ENCODE measurements around the gene NBAS.

The NBAS gene

DNA sequence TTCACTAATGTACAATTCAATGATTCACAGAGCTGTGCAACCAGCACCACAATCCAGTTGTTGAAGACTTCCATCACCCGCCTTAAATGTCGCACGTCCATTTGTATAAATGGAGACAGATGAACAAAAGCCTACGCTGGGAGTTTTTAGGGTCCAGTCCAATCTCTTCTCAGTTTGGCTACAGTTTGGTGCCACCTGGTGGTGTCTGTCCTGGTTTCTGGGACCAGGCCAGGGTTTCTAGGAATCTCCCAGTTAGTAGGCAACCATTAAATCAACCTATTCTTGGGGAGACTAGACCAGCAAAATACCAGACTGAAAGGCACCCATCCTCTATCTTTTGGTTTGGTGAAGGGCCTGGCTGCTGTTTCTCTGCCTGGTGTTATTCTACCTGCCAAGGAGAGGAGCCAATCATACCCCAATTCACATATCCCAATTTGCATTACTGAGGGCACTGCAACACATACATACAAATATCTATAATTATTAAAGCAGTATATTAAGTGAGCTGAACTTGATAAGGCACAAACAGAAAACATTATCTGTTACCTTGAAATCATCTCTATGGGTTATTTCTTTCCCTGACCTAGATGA is 27.3 kb upstream of the NBAS start:
- DNase-seq: peak; percentile 54

DNA sequence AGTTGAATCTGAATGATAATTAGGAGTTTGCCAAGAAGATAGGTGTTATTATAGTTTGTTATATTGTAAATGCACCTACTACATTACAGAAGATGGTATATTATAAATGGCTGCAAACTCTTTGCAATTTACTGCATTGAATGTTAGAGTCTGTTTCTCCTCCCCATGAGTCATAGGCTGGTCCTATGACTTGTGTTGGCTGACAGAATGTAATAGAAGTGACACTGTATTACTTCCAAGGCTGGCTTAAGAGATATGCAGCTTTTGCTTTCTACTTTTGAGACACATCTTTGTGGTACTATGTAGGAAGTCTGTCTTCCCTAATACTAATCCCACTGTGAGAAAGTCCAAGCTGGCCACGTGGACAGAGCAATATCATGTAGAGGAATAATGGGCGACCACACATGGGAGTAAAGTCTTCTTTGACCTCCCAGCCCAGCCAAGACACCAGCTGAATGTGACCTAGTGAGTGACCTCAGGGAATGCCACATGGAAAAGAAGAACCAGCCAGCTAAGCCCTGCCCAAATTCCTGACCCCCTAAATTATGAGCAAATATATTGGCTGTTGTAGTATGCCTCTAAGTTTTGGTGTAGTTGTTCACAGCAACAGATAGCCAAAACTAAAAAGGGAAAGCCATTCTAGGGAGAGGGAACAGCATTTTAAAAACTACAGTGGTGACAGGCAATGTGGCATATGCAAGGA is 23.8 kb upstream of the NBAS start:
- DNase-seq: no peak

DNA sequence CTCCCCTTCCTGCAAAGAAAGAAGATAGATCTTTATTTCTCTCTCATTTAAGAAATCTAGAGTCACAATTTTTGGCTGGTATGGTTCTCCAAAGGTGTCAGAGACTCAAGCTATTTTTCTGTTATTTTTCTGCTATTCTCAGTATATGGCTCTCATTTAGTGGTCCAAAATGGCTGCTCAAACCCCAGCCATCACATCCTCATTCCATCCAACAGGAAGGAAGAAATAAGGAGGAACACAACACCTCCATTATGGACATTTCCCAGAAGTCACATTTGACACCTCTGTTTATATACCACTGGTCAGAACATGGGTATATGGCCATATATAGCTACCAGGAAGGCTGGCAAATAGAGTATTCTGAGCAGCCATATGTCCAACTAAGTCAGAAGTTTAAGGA is 23.2 kb upstream of the NBAS start:
- DNase-seq: no peak

DNA sequence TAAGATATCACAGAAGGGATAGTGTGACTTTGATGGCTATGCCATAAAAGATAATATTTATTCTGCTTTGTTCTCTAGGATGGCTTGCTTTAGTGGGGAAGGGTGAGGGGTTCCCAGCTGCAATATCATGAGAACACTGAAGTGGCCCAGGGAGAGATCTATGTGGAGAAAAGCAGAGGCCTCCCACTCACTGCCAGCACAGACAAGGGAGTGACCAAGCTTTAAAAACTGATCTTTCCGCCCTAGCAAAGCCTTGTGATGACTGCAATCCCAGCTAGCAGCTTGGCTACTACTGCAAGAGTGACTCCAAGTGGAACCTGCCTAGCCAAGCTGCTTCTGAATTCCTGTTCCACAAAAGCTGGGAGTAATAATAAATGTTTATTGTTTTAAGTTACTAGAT is 22.7 kb upstream of the NBAS start:
- DNase-seq: no peak

DNA sequence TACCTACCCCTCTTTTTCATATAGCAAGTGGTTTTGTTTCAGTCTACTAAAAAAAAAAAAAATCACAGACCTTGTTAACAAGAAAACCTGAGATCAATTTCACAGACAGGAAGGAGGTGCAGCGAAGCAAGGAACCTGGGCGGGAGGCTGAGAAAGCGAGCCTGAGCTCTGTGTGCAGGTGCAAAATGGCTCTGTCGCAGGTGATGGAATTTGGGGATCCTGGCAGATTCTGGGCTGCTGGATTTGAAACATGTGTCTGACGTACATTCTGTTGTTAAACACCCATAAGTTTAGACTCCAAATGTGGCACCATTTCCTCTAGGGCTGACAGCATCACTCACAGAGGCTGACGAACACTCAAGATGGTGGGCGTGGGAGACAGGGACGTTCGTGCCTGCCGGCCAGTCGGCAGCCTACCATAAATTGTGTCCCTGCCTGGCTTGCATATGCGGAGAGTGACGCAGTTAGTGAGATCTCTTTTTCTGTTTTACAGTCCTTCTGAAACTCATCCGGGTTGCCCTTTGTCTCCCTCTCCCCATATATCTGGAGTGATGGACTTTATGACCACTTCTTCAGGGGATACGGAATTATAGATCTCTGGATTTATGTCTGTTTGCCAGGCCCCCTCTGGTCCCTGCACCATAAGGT is 21.7 kb upstream of the NBAS start:
- no peak for DNase-seq

DNA sequence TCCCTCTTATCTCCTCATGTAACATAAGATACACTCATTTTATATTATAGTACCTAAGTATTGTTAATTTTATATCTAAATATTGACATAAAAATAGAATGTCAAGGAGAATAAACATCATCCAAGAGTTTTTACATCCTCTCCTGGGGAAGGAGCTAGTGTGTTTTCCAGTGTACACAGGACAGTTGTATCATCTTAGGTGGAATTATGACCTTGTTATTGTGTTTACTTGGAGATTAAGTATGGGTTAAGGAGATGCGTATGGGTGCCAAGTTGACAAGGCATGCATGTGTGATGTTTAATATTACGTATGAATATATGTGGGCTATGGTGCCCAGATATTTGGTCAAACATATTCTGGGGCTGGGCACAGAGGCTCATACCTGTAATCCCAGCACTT is 19.3 kb upstream of the NBAS start:
- DNase-seq: no peak

DNA sequence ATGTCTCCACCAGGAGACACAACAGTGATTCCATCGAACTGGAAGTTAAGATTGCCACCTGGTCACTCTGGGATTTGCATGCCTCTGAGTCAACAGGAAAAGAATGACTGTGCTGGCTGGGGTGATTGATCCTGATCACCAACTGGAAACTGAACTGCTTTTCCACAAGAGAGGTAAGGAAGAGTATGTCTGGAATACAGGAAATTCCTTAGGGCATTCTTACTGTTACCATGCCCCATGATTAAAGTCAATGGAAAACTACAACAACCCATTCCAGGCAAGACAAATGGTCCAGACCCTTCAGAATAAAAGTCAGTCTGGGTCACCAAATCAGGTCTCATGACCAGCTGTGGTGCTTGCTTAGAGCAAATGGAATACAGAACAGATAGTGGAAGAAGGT is 18.5 kb upstream of the NBAS start:
- no peak for DNase-seq

DNA sequence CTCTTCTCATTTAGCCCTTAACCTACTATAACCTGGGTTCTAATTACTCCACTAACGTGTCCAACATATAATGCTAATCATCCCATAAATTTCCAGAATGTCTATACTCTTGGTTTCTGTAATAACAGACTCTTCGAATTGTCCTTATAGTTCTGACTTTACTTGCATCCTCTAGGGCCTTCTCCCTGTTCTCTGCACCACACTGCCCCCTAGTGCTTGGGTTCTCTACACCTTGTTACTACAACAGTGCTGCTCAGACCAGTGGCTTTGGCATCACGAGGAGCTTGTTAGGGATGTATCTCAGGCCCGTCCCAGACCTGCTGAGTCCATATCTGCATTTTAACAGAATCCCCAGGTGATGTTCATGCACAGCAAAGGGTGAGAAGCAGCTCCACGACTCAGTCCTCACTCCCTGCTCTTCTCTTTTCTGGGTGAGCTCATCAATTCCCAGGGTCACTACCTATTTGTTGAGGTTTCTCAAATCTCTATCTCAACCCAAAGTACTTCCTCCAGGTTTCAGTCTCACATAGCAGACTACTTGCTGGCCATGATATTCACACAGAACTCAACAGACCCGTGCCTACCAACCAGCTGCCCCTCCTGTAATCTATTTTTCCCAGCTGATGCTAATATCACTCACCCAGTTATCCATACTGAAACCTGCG is 16.1 kb upstream of the NBAS start:
- peak; percentile 61 for DNase-seq

DNA sequence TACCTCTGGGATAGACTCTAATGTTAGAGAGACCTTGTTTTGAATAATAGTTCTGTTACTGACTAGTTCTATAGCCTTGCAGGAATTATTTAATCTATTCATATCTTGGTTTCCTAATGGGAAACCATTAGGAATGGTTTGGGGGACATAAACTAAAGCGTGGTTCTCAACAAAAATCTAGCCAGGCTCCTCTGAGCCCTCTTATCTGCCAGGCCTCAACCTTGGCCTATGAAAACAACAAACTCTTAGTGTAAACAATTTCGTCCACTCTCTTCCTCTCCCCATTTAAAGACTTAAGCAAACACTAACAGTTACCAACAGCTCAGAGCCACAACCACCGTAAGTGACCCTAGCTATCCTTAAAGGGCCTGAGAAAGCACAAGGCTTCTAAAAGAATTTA is 10.6 kb upstream of the NBAS start:
- no peak for DNase-seq

DNA sequence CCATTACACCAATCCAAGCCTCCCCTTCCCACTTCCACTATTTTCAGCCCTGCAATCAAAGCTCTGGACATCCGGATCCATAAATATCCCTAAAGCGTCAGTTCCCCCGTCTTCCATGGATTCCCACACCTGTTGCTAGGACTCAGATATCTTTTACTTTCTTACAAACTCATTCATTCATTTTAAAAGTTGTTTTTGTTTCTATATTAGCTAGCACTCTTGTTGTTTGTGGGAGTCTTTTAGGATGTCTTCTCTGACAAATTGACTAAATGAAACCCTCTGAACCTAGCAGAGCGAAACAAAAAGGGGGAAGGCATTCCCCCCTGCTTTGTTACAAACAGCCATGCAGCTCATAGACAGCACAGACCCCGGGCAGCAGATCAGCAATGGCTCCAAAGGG is 9.0 kb upstream of the NBAS start:
- DNase-seq: no peak

DNA sequence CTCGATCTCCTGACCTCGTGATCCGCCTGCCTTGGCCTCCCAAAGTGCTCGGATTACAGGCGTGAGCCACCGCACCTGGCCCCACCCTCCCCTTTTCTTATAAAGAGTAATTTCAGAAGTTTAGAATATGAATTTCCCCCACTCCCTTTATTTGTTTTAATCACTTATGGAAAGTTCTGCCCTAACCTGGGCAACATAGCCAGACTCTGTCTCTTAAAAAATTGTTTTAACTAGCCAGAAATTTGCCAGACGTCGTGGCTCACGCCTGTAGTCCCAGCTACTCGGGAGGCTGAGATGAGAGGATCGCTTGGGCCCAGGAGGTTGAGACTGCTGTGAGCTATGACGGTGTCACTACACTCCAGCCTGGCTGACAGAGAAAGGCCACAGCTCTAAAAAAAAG is 7.7 kb upstream of the NBAS start:
- no peak for DNase-seq

DNA sequence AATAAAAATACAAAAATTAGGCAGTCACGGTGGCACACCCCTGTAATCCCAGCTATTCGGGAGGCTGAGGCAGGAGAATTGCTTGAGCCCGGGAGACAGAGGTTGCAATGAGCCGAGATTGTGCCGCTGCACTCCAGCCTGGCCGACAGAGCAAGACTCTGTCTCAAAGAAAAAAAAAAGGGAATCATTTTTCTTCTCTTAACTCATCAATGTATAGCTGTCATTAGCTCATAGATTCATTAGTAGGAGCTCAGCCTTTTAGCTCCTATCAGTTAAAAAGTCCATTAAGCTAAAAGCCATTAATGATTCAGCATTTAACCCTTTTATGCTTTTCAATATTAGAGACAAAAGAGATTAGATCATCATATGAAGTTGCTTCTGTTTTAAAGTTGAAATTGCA is 5.8 kb upstream of the NBAS start:
- DNase-seq: no peak

DNA sequence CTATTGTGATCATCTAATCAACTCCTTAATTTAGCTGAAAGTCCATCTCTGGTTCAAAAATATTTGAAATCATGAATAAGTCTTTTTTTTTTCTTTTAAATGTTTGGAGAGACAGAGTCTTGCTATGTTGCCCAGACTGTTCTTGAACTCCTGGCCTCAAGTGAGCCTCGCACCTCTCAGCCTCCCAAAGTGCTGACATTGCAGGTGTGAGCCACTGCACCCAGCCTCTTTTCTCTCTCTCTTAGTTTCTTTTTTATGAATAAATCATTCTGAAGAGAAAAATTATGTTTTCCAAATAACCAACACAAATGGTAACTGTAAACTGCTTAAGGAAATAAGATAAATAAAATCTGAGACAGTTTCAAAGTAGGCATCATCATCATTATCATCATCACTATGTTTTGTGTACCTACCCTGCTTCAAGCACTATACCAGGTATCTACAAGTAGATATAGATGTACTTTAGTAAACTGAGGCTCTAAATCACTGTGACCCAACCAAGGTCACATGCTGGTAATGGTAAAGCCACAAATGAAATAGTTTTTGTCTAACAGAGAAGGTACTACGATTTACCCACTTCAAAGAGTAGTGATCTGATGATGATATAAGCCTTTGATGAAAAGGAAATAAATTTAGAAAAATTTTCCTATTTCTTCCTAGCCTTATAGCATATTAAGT is 5.0 kb upstream of the NBAS start:
- DNase-seq: no peak

DNA sequence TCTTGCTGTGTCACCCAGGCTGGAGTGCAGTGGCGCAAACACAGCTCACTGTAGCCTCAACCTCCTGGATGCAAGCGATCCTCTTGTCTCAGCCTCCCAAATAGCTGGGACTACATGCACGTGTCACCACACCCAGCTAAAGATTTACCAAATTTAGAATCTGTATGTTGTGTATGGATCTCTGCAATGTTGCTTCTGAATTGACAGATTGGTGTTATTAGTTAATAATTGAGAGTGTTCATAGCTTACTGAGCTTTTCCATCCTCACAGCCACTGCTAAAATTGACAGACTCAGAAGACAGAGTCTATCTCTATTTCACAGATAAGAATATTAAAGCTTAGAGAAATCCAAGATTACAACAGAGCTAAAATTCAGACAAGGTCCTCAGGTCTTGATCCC is 4.3 kb upstream of the NBAS start:
- DNase-seq: no peak

DNA sequence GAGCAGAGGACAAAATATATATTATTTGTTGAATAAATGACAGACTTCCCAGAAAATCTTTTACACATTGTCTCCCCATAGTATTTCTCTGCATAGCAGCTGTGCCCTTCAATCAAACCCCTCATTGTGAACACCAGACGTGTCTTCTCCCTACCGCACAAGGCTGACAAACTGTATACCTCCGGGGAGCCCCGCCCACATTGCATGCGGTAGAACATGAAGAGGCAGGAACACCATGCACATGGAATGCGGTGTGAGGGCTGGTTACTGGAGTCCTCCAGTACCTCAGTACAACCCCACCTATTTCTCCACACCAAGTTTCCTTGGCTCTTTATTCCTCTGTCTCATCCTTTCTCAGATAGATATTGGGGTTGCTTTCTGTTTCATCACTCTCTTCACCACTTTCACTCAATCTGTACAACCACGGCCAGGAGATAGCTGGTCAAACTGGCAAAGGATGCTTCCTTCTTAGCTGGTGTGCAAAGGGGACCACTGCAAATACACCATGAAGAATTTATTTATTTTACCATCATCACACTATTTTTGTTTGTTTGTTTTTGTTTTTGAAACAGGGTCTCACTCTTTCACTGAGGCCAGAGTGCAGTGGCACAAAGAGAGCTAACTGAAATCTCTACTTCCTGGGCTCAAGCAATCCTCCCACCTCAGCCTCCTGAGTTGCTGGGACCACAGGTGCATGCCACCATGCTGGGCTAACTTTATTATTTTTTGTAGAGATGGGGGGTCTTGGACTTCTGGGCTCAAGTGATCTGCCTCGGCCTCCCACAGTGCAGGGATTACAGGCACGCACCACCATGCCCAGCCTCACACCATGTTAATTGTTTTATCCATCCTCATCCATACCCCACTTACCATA is 2.3 kb upstream of the NBAS start:
- no peak for DNase-seq

DNA sequence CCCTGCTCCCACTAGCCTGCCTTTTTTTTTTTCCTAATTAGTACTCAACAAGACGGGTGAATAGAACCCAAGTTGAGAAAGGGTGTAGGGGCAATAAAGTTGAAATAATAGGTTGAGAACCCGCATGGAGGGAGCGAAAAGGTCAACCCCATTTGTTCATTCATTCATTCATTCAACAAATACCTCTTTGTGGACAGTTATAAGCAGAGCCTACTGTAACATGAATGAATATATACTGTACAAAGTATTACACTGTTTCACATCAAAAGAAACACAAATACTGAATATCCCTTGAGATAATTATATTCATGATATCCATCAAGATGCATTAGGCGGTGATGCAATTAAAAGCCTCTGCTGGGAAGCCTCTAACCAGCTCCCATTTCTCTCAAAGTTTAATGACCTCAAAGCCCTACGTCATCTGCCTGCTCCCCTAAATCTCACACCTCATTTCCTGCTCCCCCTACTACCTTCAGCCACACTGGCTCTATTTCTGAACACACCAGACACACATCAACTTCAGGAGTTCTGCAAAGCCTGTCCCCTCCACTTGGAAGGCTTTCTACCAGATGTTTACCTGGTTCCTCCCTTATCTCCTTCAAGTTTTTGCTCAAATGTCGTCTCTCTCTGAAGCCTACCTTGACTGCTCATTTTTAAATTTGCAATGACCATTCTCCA is 1.4 kb upstream of the NBAS start:
- DNase-seq: no peak

DNA sequence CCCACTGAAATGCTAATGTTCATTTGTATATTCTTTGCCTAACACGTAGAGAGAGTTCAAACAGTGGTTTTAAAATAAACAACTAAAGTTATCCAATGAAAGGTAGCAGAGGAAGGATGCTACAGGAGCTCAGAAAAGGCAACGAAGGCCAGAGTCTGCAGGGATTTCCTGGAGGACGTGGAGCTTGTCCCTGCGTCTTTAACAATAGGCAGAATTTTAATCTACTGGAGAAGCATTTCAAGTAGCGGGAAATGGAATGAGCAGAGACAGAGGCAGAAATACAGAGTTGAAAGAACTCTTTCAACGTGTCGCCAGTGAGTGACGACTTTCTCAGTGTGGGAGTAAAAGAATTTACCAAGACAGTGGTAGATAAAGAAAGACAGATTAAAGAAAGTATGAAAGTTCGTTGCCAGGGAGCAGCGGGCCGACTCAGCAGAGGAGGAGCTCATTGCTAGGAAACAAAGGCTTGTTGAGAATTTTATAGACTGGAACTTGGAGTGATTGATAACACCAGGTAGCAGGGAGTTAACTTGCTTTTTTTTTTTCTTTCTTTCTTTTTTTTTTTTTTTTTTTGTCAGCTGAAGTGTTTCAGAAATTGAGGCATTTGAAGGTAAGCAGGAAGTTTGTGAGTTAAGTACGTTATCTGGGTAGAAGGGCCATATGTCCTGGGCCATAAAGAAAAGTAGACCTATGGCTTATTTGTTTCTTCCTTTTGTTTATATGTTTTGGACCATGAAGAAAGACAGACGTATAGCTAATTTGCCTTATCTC is 625 bp upstream of the NBAS start:
- DNase-seq: peak; percentile 83

DNA sequence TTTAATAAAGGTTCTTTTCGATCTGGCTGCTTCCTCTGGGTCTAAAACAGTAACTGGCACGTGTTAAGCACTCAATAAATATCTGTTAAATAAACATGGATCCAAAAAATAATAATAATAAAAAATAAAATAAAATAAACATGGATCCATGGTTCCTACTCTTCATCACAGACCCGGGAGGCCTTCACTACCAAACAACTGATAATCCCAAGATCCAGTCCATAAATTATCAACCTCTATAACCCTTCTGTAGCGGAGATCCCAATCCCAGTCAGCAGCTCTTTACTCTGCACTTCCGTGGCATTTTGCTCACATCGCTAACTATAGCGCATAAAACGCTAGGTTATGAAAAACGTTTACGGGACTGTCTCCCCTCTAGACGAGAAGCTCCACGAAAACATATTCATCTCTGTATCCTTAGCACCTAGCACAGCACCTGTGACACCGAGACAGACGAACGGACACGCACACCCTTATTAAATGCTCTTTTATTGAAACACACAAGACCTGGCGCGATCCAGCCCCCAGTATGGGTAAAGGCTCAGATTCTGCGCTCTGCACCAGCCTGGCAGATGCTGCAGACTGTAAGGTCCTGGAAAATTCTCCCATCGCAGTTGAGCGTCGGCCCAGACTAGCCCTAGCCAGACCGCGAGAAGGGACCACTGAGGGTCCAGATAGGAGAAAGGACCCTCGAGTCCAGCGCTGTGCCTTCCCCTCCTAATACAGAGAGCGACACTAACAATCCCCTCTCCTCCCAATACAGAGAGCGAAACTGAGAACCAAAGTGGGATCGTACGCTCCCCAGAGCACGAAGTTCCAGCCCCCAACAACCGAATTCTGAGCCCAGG is 770 bp downstream of the NBAS start:
- DNase-seq: peak; percentile 83

DNA sequence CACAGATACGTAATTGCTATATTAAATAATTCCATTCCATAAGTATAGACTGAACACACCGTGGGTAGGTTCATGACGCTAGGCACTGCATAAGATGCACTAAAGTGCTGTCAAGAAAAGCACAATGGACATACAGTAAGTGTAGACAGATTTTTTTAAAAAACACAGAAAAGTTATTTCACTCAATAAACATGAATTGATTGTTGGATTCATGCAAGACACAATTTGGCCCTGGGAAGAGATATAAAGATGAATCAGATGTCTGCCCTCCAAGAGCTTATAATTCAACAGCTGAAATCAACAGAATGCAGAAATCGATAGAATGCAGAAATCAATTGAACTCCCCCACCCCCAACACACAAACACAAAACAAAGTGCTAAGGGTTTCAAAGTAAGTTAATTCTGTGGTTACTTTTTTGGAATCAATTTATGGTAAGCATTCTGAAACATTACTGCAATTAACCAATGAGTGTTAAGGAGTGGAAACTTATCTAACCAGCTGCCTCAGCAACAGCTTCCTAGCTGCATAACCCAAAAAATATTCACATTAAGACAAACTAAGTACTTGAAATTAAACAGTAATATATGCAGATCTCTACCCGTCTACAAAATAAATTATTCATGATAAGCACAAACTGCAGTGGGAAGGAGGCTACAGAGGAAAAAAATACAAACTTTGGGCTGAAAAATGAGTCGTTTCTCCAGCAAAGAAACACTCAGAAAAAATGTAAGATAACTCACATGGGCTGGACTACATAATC is 1.6 kb downstream of the NBAS start:
- DNase-seq: no peak
